Measurements from ENCODE around the gene SLC45A2.

SLC45A2 gene

GRCh38 chr5:34015120-34015822, 30.8 kb upstream of the SLC45A2 start:
- TF ChIP-seq CTCF (IDR thresholded peaks at IDR 0.05; ENCODE audit: borderline replicate concordance, extremely low read depth, low read length, poor library complexity, severe bottlenecking) = no peak
- no peak for TF ChIP-seq EZH2 (IDR thresholded peaks at IDR 0.05; ENCODE audit: borderline replicate concordance, low read depth, low read length, severe bottlenecking)
- Histone ChIP-seq H3K4me1 (ENCODE audit: insufficient read depth, low read length) (no peaks in the 10 kb centered on the region), H3K9me3 (ENCODE audit: insufficient read depth, low read length, severe bottlenecking) (no peaks in the 10 kb centered on the region), H3K27me3 (ENCODE audit: insufficient read depth, low read length, poor library complexity) (no peaks in the 10 kb centered on the region), H3K4me2 (ENCODE audit: insufficient read depth, low read length) (no peak overlapping the region), H3K36me3 (ENCODE audit: insufficient read depth, low read length) (no peaks in the 10 kb centered on the region), H3K27ac (ENCODE audit: low read length) (no peak overlapping the region), H2AFZ (ENCODE audit: low read depth, low read length) (no peak overlapping the region), H3K9ac (ENCODE audit: low read depth, low read length) (no peak overlapping the region), H4K20me1 (ENCODE audit: insufficient read depth, low read length) (no peaks in the 10 kb centered on the region), H3K79me2 (ENCODE audit: insufficient read depth, low read length) (no peaks in the 10 kb centered on the region), H3K4me3 (ENCODE audit: low read depth in 1 of 2, low read length in 2 of 2) (no peak overlapping the region)
- DNase-seq (no peak), ATAC-seq (ENCODE audit: insufficient read depth, low read depth) (no peak)

GRCh38 chr5:34014626-34015025, 30.1 kb upstream of the SLC45A2 start:
- H2AFZ ChIP-seq (ENCODE audit: low read depth, low read length) = no peak overlapping the region
- H3K36me3 ChIP-seq (ENCODE audit: insufficient read depth, low read length) = no peaks in the 10 kb centered on the region
- no peak overlapping the region for H3K27ac ChIP-seq (ENCODE audit: low read length)
- H3K4me2 ChIP-seq (ENCODE audit: insufficient read depth, low read length) = no peak overlapping the region
- no peaks in the 10 kb centered on the region for H4K20me1 ChIP-seq (ENCODE audit: insufficient read depth, low read length)
- H3K4me1 ChIP-seq (ENCODE audit: insufficient read depth, low read length) = no peaks in the 10 kb centered on the region
- H3K79me2 ChIP-seq (ENCODE audit: insufficient read depth, low read length) = no peaks in the 10 kb centered on the region
- ATAC-seq (ENCODE audit: insufficient read depth, low read depth) = no peak
- TF ChIP-seq CTCF (IDR thresholded peaks at IDR 0.05; ENCODE audit: borderline replicate concordance, extremely low read depth, low read length, poor library complexity, severe bottlenecking) (no peak), EZH2 (IDR thresholded peaks at IDR 0.05; ENCODE audit: borderline replicate concordance, low read depth, low read length, severe bottlenecking) (no peak)
- no peak for DNase-seq
- H3K4me3 ChIP-seq (ENCODE audit: low read depth in 1 of 2, low read length in 2 of 2) = no peak overlapping the region
- H3K9ac ChIP-seq (ENCODE audit: low read depth, low read length) = no peak overlapping the region
- H3K9me3 ChIP-seq (ENCODE audit: insufficient read depth, low read length, severe bottlenecking) = no peaks in the 10 kb centered on the region
- H3K27me3 ChIP-seq (ENCODE audit: insufficient read depth, low read length, poor library complexity) = no peaks in the 10 kb centered on the region

GRCh38 chr5:34013547-34013946, 29.1 kb upstream of the SLC45A2 start:
- Histone ChIP-seq H3K9me3 (ENCODE audit: insufficient read depth, low read length, severe bottlenecking) (no peaks in the 10 kb centered on the region), H3K4me1 (ENCODE audit: insufficient read depth, low read length) (peaks cover 8% of the 10 kb centered on the region), H4K20me1 (ENCODE audit: insufficient read depth, low read length) (no peaks in the 10 kb centered on the region), H3K4me3 (ENCODE audit: low read depth in 1 of 2, low read length in 2 of 2) (no peak overlapping the region), H3K4me2 (ENCODE audit: insufficient read depth, low read length) (no peak overlapping the region), H3K79me2 (ENCODE audit: insufficient read depth, low read length) (no peaks in the 10 kb centered on the region), H3K27ac (ENCODE audit: low read length) (no peak overlapping the region), H3K36me3 (ENCODE audit: insufficient read depth, low read length) (no peaks in the 10 kb centered on the region), H2AFZ (ENCODE audit: low read depth, low read length) (no peak overlapping the region), H3K9ac (ENCODE audit: low read depth, low read length) (no peak overlapping the region), H3K27me3 (ENCODE audit: insufficient read depth, low read length, poor library complexity) (no peaks in the 10 kb centered on the region)
- ATAC-seq (ENCODE audit: insufficient read depth, low read depth) (no peak), DNase-seq (no peak)
- TF ChIP-seq CTCF (IDR thresholded peaks at IDR 0.05; ENCODE audit: borderline replicate concordance, extremely low read depth, low read length, poor library complexity, severe bottlenecking) (no peak), EZH2 (IDR thresholded peaks at IDR 0.05; ENCODE audit: borderline replicate concordance, low read depth, low read length, severe bottlenecking) (no peak)

Measured in DND-41 (cell line).